ENCODE results near the gene RFXAP. TPM values are rescaled to one million over a fixed set of nuclear protein-coding genes. Genes with fewer than 3 reads are reported as not detected.

RFXAP gene
- total and polyA plus RNA-seq, 2 donors (not counting 3 experiments of a cell fraction or from before 2014, with no cell fraction given), result 3.0 to 7.2 TPM

- Histone ChIP-seq H3K36me3 (ENCODE audit: control insufficient read depth in 2 of 2, extremely low read depth in 1 of 2, insufficient read depth in 2 of 2, low read length in 2 of 2) (peaks cover 0 to 2% of the 10 kb centered on the region in 2 experiments), H3K27ac (ENCODE audit: insufficient read depth, low read depth, low read length) (no peak overlapping the region), H3K9ac (replicated peaks; ENCODE audit: extremely low read depth, insufficient read depth, low read length) (no peak overlapping the region), H3K4me1 (ENCODE audit: control insufficient read depth, extremely low read depth, insufficient read depth, low read length) (peaks cover 18% of the 10 kb centered on the region), H3K4me3 (replicated peaks in 1 of 3; ENCODE audit: insufficient read depth in 1 of 3, low read depth in 1 of 3, low read length in 3 of 3) (no peak overlapping the region), H4K20me1 (replicated peaks; ENCODE audit: control insufficient read depth, extremely low read depth, insufficient read depth, low read length) (no peaks in the 10 kb centered on the region), H3K27me3 (ENCODE audit: control insufficient read depth in 2 of 2, insufficient read depth in 2 of 2, low read length in 2 of 2) (no peaks in the 10 kb centered on the region), H3K79me2 (ENCODE audit: control insufficient read depth, insufficient read depth, low read length) (no peaks in the 10 kb centered on the region), H3K9me1 (replicated peaks; ENCODE audit: control insufficient read depth, extremely low read depth, insufficient read depth, low read length) (no peaks in the 10 kb centered on the region), H2AFZ (ENCODE audit: low read depth, low read length) (no peak overlapping the region), H3K9me3 (replicated peaks; ENCODE audit: control insufficient read depth, insufficient read depth, low read length) (no peaks in the 10 kb centered on the region), H3K4me2 (ENCODE audit: insufficient read depth, low read length) (no peak overlapping the region)
- DNase-seq (ENCODE audit: low read depth, low spot score) (no peak), FAIRE-seq (no peak)
- dilution Hi-C loops (cut with MboI; ENCODE audit: extremely low pct_ligation_motif_present, low sequenced_read_pairs) (loop anchor here (25.0 kb wide), 1 partner anchor 122 kb away; the partner anchor contains the start of gene ALG5), intact Hi-C loops (cut with micrococcal nuclease) (no loop called here)
- ChIA-PET CTCF (interaction anchor here (3.8 kb wide), 1 partner anchor 117 kb away, joined by 19 read pairs; no protein-coding TSS in a partner anchor), POLR2A (no interaction called here)
- TF ChIP-seq POLR2A (IDR thresholded peaks at IDR 0.05; ENCODE audit: low read depth, low read length) (no peak), MAX (IDR thresholded peaks at IDR 0.05; ENCODE audit: insufficient read depth, insufficient read length) (no peak), MYC (IDR thresholded peaks at IDR 0.05; ENCODE audit: low read depth, low read length) (no peak), JUN (IDR thresholded peaks at IDR 0.05; ENCODE audit: borderline replicate concordance, insufficient read depth, insufficient read length, low read depth) (no peak), GATA2 (IDR thresholded peaks at IDR 0.05; ENCODE audit: insufficient read depth, insufficient read length, low read depth, low read length) (no peak), FOS (IDR thresholded peaks at IDR 0.05; ENCODE audit: borderline replicate concordance, insufficient read depth, low read length) (no peak), EZH2 (IDR thresholded peaks at IDR 0.05; ENCODE audit: borderline replicate concordance, low read depth, low read length, severe bottlenecking) (no peak), CTCF (IDR thresholded peaks at IDR 0.05; ENCODE audit: extremely low read depth in 1 of 2, insufficient read depth in 1 of 2, low read depth in 1 of 2, low read length in 2 of 2) (no peak), POLR2AphosphoS5 (IDR thresholded peaks at IDR 0.05; ENCODE audit: insufficient read depth, low read depth, low read length) (no peak)
- no TSS peak for BruUV-seq (replicated peaks)
These were observed 46.2 kb downstream of the RFXAP start for GRCh38 chr13:36865265-36865664.
